Measurements from ENCODE around the gene VPS26C. TPM values are rescaled to one million over a fixed set of nuclear protein-coding genes. Genes with fewer than 3 reads are reported as not detected.

VPS26C gene
- total RNA-seq, 1 experiment from 2014 or later: 58.0 TPM

DNA sequence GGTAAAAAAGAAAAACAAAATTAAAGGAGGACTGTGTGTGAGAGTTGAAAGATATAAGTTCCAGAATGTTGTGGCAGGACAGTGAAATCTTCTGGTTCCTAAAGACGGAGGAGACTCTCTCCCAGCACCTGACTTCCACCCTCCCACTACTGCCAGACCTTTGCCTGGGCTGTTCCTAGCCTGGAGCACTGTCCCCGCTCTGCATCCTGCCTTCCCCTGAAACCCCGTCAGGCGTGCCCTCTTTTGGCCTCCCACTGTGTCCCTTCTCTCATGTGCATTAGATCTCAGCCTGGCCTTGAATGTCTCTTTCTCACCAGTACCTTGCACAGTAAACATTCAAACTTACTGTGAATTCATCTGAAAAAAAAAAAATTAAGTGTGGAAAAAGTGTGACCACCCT, 74.1 kb downstream of the VPS26C start:
- Mint-ChIP-seq H3K27me3 (ENCODE audit: low read depth) (no peaks in the 10 kb centered on the region), H3K4me1 (peaks cover 12 to 13% of the 10 kb centered on the region in 2 experiments), H3K4me3 (no peak overlapping the region), H3K9me3 (no peaks in the 10 kb centered on the region), H3K27ac (peak overlapping the region in 1 of 3 experiments; percentile 9; a peak in 2 of 7 replicates), H3K36me3 (ENCODE audit: insufficient read depth in 1 of 3, low read depth in 3 of 3) (peaks cover 14 to 43% (median 26%) of the 10 kb centered on the region in 3 experiments)
- no peak overlapping the region for H4K8ac ChIP-seq (replicated peaks; ENCODE audit: insufficient read length, low read depth, low read length)
- no peak overlapping the region for H3K4ac ChIP-seq (ENCODE audit: low read depth, low read length)
- H4K91ac ChIP-seq (ENCODE audit: insufficient read length, low read depth, low read length): no peak overlapping the region
- no peaks in the 10 kb centered on the region for H3K27me3 ChIP-seq (ENCODE audit: insufficient read depth, low read length)
- no peak overlapping the region for H2BK15ac ChIP-seq (ENCODE audit: low read depth, low read length)
- H3K18ac ChIP-seq (ENCODE audit: insufficient read length, low read depth, low read length): no peak overlapping the region
- no peak overlapping the region for H2AFZ ChIP-seq (ENCODE audit: low read length)
- no peak overlapping the region for H3K4me2 ChIP-seq (ENCODE audit: insufficient read depth, insufficient read length, low read length)
- no peaks in the 10 kb centered on the region for H3K4me1 ChIP-seq (ENCODE audit: insufficient read depth, low read length)
- no peak overlapping the region for H3K23ac ChIP-seq (ENCODE audit: insufficient read length, low read depth, low read length)
- no peak overlapping the region for H4K5ac ChIP-seq (ENCODE audit: insufficient read length, low read depth, low read length)
- WGBS (ENCODE audit: extremely low coverage, insufficient read length, low lambda C conversion rate): no CpG with 5 or more reads among the region's 4 CpGs
- no peaks in the 10 kb centered on the region for H3K79me2 ChIP-seq (ENCODE audit: insufficient read depth, low read length)
- H3T11ph ChIP-seq (ENCODE audit: low read length): no peak overlapping the region
- TF ChIP-seq, protein P1, sequence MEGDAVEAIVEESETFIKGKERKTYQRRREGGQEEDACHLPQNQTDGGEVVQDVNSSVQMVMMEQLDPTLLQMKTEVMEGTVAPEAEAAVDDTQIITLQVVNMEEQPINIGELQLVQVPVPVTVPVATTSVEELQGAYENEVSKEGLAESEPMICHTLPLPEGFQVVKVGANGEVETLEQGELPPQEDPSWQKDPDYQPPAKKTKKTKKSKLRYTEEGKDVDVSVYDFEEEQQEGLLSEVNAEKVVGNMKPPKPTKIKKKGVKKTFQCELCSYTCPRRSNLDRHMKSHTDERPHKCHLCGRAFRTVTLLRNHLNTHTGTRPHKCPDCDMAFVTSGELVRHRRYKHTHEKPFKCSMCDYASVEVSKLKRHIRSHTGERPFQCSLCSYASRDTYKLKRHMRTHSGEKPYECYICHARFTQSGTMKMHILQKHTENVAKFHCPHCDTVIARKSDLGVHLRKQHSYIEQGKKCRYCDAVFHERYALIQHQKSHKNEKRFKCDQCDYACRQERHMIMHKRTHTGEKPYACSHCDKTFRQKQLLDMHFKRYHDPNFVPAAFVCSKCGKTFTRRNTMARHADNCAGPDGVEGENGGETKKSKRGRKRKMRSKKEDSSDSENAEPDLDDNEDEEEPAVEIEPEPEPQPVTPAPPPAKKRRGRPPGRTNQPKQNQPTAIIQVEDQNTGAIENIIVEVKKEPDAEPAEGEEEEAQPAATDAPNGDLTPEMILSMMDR (conservative IDR thresholded peaks at IDR 0.05): no peak
- no peak overlapping the region for H3K27ac ChIP-seq (ENCODE audit: insufficient read length, low read depth, low read length)
- H2BK20ac ChIP-seq (ENCODE audit: low read depth, low read length, poor library complexity, severe bottlenecking): no peak overlapping the region
- no peaks in the 10 kb centered on the region for H3K9me3 ChIP-seq (ENCODE audit: control insufficient read depth, low read depth, low read length)
- no peak overlapping the region for H3K56ac ChIP-seq (ENCODE audit: insufficient read length, low read depth, low read length)
- no peak overlapping the region for H3K14ac ChIP-seq (ENCODE audit: insufficient read depth, low read length)
- no peaks in the 10 kb centered on the region for H3K23me2 ChIP-seq (ENCODE audit: insufficient read length, low read depth, low read length, poor library complexity, severe bottlenecking)
- H2BK5ac ChIP-seq (ENCODE audit: insufficient read length, low read length): no peak overlapping the region
- H3K9ac ChIP-seq (ENCODE audit: extremely low read depth, insufficient read length, low read length): no peak overlapping the region
- H2BK120ac ChIP-seq (ENCODE audit: low read depth, low read length, poor library complexity, severe bottlenecking): no peak overlapping the region
- no peak overlapping the region for H2AK5ac ChIP-seq (ENCODE audit: insufficient read length, low read length)
- peak; percentile 67 for DNase-seq
- no peak overlapping the region for H2BK12ac ChIP-seq (ENCODE audit: insufficient read length, low read depth, low read length)
- no peaks in the 10 kb centered on the region for H4K20me1 ChIP-seq (ENCODE audit: control insufficient read depth, insufficient read depth, insufficient read length)
- no peaks in the 10 kb centered on the region for H3K79me1 ChIP-seq (ENCODE audit: insufficient read depth, low read depth, low read length, poor library complexity, severe bottlenecking)

All from H9 (cell line).